Measurements from ENCODE around the gene VMAC.

VMAC gene

DNA sequence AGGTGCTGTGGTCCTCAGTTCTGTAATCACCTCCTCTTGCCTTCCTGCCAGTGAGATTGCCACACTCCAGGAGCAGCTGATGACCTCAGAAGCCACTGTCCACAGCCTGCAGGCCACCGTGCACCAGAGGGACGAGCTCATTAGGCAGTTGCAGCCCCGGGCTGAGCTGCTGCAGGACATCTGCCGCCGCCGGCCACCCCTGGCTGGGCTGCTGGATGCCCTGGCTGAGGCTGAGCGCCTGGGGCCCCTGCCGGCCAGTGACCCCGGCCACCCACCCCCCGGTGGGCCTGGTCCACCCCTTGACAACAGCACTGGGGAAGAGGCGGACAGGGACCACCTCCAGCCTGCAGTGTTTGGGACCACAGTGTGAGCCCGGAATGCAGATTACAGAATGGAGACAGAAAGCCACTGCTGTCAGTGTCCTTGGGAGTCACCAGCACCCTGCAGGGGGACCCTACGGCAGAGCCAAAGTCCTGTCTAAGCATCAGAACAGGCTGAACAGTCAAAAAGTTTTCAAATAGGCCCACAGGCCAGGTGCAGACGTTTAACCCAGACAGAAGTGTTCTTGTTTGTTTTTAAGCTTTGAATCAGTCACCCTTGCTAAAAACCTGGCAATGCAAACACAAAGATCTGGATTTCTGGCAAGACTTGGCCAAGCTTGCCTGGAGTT is 4.2 kb downstream of the VMAC start:
- no peak for TF ChIP-seq ZNF274 (IDR thresholded peaks at IDR 0.05; ENCODE audit: low read depth, low read length)
- H3K4me3 ChIP-seq (ENCODE audit: low read length): no peak overlapping the region

DNA sequence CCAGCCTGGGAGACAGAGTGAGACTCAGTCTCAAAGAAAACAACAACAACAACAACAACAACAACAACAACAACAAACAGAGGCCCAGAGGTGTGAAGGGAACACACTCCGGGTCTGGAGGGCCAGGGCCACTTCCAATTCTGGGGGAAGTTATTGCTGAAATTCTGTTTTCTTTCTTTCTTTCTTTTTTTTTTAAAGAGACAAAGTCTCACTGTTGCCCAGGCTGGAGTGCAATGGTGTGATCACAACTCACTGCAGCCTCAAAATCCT is 5.9 kb downstream of the VMAC start:
- no peak for TF ChIP-seq ZNF274 (IDR thresholded peaks at IDR 0.05; ENCODE audit: low read depth, low read length)
- no peak overlapping the region for H3K4me3 ChIP-seq (ENCODE audit: low read length)

GRCh38 chr19:5911366-5911765 is 6.7 kb downstream of the VMAC start:
- no peak overlapping the region for H3K4me3 ChIP-seq (ENCODE audit: low read length)
- no peak for TF ChIP-seq ZNF274 (IDR thresholded peaks at IDR 0.05; ENCODE audit: low read depth, low read length)

GRCh38 chr19:5913739-5914357 is 9.2 kb downstream of the VMAC start, which contains the start of gene CAPS:
CAPS (plus strand) TSS chr19:5914254; CDS start chr19:5914407, 153 bp downstream.
- TF ChIP-seq ZNF274 (IDR thresholded peaks at IDR 0.05; ENCODE audit: low read depth, low read length): no peak
- no peak within 1 kb of the TSS for H3K4me3 ChIP-seq (ENCODE audit: low read length)

GRCh38 chr19:5914358-5914774 is 9.7 kb downstream of the VMAC start:
- no peak for TF ChIP-seq ZNF274 (IDR thresholded peaks at IDR 0.05; ENCODE audit: low read depth, low read length)
- H3K4me3 ChIP-seq (ENCODE audit: low read length): no peak overlapping the region

- no peak overlapping the region for H3K4me3 ChIP-seq (ENCODE audit: low read length)
- no peak for TF ChIP-seq ZNF274 (IDR thresholded peaks at IDR 0.05; ENCODE audit: low read depth, low read length)
Observed at GRCh38 chr19:5914946-5915781, 10.5 kb downstream of the VMAC start.

DNA sequence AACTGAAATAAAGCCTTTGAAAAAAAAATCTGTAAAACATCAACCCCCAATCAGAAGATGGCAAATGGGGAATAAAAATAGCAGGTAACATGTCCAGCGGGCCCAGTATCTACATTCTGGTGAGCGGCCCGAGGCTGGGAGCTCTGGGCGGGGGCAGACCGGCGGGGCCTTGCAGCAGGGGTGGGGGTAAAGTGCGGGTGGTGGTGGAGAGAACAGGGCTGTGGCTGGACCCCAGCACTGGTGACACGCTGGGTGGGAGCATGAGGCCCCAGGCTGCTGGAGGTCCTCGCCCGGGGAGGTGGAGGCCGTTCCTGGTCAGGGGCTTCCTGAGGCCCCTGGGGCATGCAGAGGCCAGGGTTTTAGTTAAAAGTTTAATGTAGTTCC is 11.1 kb downstream of the VMAC start:
- no peak overlapping the region for H3K4me3 ChIP-seq (ENCODE audit: low read length)
- TF ChIP-seq ZNF274 (IDR thresholded peaks at IDR 0.05; ENCODE audit: low read depth, low read length): no peak

GRCh38 chr19:5916181-5916708 is 11.6 kb downstream of the VMAC start:
- H3K4me3 ChIP-seq (ENCODE audit: low read length): no peak overlapping the region

GRCh38 chr19:5917431-5918107 is 12.9 kb downstream of the VMAC start:
- H3K4me3 ChIP-seq (ENCODE audit: low read length): no peak overlapping the region
- no peak for TF ChIP-seq ZNF274 (IDR thresholded peaks at IDR 0.05; ENCODE audit: low read depth, low read length)

More at GRCh38 chr19:5916181-5916708, 11.6 kb downstream of the VMAC start:
- TF ChIP-seq ZNF274 (IDR thresholded peaks at IDR 0.05; ENCODE audit: low read depth, low read length): no peak

- no peak overlapping the region for H3K4me3 ChIP-seq (ENCODE audit: low read length)
- TF ChIP-seq ZNF274 (IDR thresholded peaks at IDR 0.05; ENCODE audit: low read depth, low read length): no peak
Observed at GRCh38 chr19:5918463-5919079, 13.9 kb downstream of the VMAC start.

DNA sequence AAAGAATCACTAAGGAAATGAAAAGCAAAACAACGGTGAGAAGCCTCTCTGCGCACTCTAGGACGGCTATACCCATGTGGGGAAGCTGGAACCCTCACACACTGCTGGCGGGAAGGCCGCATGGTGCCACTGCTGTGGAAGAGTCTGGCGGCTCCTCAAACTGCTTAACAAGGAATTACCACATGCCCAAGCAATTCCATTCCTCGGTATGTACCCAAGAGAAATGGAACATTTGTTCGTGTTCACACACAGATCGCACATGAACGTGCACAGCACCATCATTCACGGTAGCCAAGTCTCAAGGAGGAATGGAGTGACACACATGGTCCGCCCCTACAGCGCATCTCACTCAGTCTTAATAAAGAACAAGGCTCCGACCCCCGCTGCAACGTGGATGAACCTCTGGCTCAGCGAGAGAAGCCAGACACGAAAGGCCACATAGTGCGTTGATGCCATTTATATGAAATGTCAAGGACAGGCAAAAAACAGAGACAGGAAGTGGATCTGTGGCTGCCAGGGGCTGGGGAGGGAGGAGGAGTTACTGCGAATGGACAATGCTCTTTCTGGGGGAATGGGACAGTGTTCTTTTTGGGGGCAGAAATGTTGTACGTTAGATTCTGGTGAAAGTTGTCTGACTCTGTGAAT is 17.0 kb downstream of the VMAC start:
- H3K4me3 ChIP-seq (ENCODE audit: low read length): no peak overlapping the region
- TF ChIP-seq ZNF274 (IDR thresholded peaks at IDR 0.05; ENCODE audit: low read depth, low read length): no peak

GRCh38 chr19:5922161-5922545 is 17.5 kb downstream of the VMAC start:
- H3K4me3 ChIP-seq (ENCODE audit: low read length): no peak overlapping the region
- TF ChIP-seq ZNF274 (IDR thresholded peaks at IDR 0.05; ENCODE audit: low read depth, low read length): no peak

DNA sequence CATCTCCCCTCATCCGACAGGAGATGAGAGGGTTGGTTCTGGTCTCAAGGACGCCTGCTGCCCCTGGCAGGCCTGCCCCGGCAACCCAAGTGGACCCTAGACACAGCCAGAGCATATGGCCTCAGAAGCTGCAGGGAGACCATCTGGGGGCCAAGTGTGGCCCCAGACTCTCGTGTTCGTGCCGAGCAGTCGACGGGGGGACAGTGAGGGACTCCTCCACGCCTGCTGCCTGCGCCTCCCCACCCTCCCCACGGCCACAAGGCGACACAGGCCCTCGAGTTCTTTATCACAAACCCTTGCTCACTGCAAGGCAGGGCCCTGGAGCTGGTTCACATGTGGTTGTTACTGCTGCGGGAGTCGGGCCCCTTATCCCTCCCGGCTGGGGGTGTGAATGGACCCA is 18.7 kb downstream of the VMAC start:
- TF ChIP-seq ZNF274 (IDR thresholded peaks at IDR 0.05; ENCODE audit: low read depth, low read length): no peak
- no peak overlapping the region for H3K4me3 ChIP-seq (ENCODE audit: low read length)

All from GM08714 (cell line).